GM19468 (cell line): ENCODE data around the gene JAKMIP2.

Experiments used
- ATAC-seq: cut with Tn5 transposase; IDR thresholded peaks from one replicate; pipeline ENCODE4 v1.9.1; 2021; ENCODE audit warnings: mild to moderate bottlenecking, moderate library complexity, moderate number of reproducible peaks; ENCODE audit not compliant: unreplicated experiment; ENCODE audit errors: extremely low read depth

JAKMIP2 gene

DNA sequence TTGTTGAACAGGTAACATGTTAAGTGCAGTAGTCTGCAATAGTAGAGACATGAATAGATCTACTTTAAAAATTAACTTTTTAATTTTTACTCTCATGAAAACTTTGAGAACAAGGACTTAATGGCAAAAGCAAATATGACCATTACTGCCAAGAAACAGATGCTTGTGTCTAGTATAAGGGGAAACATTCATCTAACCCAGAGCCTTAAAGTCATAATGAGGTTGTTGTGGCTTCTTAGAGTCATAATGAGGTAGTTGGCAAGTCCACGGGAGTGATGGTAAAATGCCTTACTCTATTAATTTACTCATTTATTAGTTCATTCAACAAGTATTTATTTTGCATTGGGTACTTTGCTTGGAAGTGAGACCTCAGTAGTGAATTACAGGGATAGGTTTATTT lies 71.5 kb downstream of the JAKMIP2 start:
- ATAC-seq, result no peak

DNA sequence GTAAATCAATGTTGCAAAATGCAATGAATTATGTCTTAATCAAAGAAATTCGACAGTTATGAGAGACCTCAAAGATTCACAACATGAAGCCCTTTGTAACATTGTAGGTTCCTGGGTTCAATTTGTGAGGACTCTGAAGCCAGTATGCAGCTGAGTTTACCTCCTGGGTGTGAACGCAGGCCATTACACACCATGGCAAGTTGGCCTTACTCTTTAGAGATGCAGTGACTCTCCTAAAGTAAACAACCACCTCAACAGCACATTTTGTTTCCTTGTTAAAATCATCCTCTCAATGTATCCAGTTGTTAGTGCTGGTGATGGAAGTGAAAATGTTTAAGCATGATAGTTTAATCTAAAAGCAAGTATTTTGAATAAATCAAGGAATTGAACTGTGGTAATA lies 73.8 kb downstream of the JAKMIP2 start:
- ATAC-seq, result no peak

DNA sequence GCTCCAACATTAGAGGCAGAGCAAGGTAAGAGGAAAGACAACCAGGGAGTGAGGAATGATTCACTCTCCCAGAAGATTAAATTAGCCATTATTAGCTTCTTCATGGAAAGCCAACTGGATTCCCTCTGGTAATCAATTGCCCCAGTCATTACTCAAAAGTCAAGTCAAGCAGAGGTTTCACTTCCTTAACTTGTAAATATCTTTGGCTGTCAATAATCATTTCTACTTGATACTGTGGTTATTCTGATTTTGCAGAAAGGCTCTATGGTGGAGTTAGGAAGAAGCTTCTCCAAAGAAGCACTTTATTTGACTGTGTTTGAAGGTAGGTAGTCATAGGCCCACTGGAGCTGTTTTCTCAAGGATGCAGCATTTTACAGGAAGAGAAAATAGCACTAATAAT lies 78.0 kb downstream of the JAKMIP2 start:
- peak; percentile 39 for ATAC-seq

DNA sequence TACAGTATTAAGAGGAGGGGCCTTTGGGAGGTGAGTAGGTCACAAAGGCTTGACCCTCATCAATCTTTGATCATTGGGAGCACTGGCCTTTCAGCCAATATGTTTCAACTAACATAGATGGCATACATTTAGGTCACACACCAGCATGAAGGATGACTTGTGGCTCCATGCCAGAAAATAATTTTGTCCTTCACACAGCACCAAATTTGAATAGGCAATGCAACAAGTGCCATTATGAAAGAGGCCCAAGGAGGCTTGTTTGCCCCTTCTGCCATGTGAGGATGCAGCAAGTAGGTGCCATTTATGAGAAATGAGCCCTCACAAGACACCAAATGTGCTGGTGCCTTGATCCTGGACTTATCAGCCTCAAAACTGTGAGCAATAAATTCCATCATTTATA lies 81.1 kb downstream of the JAKMIP2 start:
- ATAC-seq, result no peak

DNA sequence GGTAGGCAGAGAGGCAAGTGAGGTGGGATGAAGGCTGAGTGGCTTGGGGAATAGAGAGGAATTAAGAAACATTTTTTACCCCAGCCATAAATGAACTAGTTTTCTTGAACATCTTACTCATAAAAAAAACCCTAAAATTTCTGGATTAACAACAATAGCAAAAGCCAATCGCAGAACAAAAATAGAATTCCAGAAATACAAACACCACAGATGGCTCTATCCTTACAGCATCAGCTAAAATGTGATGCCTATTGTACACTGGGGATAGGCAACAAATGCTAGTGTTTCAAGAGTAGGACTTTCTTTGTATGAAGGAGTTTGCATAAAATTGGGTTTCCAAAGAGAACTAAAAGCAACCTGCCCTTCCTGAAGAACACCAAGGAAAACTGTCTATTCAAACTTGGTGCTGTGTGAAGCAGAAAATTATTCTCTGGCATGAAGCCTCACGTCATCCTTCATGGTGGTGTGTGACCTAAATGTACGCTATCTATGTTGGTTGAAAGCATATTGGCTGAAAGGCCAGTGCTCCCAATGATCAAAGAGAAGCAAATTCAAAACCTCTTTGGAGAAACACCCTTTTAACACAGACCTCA lies 82.9 kb downstream of the JAKMIP2 start:
- no peak for ATAC-seq

DNA sequence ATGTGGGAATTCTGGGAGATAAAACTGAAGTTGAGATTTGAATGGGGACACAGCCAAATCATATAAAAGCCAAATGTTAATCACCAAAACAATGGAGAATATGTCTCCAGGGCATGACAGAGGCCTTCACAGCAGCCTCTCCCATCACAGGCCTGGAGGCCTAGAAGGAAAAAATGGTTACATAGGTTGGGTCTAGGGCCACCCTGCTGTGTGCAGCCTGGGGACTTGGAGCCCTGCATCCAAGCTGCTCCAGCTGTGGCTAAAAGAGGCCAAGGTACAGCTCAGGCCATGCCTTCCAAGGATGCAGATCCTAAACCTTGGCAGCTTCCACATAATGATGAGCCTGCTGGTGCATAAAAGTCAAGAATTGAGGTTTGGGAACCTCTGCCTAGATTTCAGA lies 85.1 kb downstream of the JAKMIP2 start:
- no peak for ATAC-seq

DNA sequence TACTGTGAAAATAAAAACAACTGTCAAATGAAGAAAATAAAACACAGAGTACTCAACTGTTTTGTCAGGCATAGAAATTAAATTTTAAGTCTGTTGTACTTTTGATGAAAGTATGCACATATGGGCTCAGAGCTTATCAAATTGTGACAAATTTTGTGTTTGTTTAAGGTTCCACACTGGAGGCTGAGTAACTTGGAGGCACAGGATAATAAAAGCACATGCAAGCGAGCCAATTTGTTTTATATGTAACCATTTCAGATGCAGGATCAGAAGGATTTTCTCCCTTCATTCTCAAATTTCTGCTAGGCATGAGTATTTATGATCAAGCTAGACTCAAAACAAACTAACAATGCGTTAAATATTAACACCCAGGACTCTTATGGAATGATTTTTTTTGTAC lies 87.8 kb downstream of the JAKMIP2 start:
- no peak for ATAC-seq

DNA sequence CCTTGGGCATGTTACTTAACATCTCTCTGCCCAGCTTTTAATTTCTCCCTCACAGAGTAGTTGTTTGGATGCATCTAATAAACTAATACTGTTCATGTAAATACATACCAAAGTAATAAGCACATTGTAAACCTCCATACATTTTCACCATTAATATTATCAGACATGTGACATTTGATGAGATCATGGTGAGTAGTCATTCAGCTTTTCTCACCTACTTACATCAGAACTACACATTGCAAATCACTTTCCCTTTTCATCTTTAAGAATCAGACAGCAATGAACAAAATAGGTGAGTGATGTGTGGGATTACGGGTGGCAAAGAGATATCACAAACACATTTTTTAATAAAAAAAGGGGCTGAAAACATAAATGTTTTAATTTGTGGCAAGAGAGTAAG lies 89.3 kb downstream of the JAKMIP2 start:
- no peak for ATAC-seq

DNA sequence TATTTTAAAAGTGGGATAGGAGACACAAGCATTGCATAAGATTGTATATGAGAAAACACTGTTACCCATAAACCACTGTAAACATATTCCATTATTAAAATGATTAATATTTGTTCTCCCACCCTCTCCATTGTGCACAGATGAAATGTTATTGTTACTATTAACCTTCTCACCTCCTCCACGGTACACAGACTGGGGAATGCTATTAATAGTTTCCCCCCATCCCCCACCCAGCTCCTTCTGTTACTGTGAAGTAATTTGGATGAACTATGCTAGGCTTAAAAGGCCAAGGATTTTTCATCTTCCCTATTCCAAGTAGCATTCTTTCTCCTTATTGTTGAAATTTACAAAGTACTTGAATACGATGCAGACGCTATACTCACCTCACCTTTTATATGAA lies 91.4 kb downstream of the JAKMIP2 start:
- no peak for ATAC-seq

DNA sequence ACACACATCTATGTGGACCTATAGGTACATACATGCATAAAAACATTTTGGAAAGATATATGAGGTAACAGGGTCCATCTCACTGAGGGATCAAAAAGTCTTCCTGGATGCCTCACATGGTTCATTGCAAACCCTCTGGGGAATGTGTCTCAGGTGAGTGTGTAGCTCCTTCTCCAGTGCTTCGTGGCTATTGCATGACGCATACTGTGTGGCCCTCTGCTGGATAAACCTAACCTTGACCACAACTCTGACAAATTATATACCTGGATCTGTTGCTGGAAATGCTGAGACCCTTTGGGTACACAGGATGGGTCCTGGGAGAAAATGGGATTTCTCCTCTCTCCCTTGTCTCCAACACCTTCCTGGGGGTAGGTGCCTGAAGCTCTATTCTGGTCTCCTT lies 91.9 kb downstream of the JAKMIP2 start:
- ATAC-seq, result no peak

DNA sequence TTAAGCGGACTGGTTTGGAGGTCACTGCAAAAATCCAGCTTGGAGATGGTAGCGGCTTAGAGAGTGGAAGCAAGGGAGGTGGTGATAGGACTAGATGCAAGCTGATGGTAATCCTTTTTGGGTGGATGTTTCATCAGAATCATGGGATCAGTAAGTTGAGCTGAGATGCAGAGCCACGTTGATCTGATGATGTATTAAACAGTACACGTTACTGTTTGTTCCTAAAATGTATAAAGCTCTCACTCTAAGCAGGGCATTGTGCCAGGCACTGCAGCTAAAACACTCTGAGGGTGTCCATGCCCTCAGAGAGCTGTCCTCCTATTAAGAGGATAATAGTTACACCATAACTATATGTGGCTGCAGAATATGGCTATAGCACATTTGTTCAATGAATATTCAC lies 93.1 kb downstream of the JAKMIP2 start:
- ATAC-seq, result no peak

DNA sequence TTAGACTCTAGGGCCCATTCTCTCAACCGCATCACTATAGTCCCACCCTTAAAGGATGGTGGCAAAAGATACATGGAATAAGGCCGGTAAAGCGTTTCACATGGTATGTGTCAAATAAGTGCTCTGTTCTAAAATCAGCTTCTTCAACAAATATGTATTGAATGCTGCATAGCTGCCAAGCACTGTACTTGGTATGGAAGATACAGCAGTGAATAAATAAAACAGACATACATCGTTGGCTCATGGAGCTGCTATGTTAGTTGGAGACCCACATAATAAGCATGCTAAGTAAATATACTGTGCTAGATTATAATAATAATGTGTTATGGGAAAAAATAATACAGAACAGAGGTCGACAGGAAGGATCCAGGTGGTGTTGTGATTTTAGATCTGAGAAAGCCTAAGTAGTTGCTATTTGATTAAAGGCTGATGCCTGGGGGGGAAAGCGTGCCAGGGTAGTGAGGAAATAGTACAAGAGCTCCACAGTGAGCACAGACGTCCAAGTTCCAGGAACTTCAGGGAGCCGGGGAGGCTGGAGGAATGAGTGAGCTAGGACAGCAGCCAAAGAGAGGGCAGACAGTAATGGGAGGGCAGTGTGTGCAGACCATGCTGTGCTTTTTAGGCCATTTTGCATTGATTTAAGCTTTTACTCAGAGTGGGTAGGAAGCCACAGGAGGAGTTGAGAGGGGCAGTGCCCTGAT lies 93.7 kb downstream of the JAKMIP2 start:
- no peak for ATAC-seq

DNA sequence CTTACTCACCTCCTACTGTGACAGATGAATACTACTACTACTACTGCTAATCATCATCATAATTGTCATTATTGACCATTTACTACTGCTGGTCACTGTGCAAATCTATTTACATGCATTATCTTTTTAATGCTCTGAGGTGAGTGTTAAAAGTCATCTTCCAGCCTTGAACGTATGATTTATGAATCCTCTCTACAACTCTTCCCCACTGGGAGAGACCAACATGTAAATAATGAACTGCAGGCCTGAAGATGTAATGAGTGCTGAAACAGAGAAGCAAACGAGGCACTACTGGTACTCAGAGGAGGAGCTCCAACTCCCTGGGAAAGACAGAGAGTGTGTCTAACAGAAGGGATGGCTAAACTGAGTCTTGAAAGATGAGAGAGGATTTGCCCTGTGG lies 95.4 kb downstream of the JAKMIP2 start:
- no peak for ATAC-seq

DNA sequence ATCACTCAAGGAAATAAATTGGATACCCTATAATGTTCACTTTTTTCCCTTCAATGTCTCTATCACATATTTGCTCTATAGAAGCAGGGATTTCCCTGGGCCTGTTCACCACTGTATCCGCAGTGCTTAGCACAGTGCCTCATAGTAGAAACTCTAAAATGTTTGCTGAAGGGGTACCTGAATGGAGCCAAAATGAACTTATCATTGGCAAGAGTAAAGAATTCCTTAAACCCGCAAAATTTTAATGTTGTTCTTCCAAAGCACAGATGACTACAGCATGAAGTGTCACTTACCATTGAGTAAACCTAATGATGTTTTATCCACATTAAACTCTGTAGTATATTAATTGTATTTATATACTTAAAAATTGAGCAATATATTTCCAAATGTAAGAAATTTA lies 96.1 kb downstream of the JAKMIP2 start:
- ATAC-seq, result no peak

DNA sequence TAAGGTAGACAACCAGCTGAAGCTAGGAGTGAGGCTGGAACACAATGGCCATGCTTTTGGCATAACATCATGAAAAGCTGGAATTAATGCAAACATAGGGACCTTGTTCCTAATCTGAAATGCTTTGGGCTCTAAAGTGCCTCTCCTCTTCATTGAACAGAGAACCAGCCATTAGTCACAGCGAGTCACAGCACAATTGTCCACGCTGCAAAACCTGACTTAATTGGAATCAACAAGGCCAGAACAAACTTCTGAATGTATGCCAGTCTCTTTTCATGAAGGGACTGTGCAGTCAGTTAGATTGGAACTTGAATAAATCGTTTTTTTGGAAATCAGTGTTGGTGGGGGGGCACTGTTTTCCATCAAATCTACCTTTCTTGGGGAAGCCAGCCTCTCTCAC lies 96.5 kb downstream of the JAKMIP2 start:
- no peak for ATAC-seq

DNA sequence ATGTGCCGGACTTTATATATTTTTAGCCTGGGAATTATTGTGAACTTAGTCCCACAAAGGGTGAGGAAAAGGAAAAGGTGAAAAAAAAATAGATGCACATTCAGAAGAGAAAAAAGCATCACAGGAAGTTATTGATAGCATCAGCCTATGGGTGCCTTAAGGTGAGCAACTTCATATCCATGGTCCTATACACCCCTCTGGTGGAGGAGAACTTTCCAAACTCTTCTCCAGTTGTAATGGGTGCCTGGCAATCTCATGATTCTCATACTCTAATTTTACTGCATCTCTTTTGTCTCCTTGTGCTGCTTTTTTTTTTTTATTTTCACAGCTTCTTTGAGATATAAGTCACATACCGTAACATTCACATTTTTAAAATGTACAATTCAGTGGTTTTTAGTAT lies 107.4 kb downstream of the JAKMIP2 start:
- no peak for ATAC-seq

DNA sequence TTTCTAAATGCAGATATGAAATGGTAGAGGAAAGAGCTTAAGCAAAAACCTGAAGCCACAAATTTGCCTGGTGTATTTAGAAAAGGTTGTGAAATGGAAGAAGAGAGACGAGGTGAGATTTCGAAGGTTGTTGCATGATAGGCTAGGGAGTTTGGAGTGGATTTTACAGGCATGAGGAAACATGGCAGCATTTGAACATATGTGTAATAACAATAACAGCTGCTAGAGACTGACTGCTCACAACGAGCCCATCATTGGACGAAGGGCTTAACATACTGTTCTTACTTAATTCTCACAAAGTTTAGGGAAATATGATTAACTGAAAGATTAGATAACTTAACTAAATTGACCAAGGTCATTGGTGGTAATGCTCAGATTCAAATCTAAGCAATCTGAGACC lies 108.1 kb downstream of the JAKMIP2 start:
- ATAC-seq, result no peak

DNA sequence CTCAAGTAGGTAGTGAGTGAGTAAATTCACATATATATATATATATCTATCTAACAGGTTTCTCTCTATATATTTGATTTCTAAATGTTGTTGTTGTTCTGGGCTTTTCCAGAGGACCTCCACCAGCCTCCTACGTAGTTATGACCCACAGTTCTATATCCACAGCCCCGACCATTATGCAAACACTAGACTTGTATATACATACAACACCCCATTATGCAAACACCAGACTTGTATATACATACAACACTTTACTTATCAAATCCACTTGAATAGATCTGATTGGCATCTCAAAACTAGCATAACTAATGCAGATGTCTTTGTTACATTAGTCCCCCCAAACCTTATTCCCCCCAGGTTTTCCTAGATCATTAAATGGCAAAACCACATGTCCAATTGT lies 108.7 kb downstream of the JAKMIP2 start:
- ATAC-seq, result no peak

DNA sequence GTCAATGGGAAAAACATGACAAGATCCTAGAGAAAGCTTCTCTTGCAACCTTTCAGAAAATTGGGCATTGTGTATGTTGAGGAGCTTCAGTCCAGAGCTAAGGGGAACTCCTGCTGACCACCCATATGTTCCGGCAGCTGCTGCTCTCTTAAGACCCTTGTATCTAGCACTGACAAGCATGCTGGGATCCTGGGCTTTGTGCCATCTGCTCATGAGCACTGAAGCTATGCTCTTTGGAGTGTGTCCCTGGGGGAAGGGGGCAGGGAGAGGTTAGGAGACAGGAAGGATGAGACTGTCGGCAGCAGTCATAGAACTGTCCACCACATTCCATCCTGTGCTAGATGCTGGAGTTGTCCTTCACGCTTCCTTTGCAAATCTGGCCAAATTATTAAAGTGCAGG lies 109.3 kb downstream of the JAKMIP2 start:
- no peak for ATAC-seq

DNA sequence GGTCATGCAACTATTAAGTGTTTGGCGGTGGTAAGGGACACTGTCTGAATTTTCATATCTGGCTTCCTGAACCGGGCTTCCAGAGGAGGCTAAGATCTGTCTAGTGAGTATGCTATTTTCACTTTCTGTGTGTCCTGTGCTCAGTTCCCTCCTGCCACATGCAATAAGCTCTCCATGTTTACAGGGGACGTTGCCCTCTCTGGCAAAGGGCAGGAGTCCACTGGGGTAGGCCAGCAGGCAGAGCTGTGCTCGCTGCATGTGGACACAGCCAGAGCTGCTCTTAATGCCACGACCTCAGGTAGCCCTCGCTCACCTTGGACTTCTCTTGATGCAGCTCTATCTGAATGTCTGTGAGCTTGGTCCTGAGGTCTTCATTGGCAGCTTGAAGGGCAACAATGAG lies 111.2 kb downstream of the JAKMIP2 start:
- no peak for ATAC-seq

DNA sequence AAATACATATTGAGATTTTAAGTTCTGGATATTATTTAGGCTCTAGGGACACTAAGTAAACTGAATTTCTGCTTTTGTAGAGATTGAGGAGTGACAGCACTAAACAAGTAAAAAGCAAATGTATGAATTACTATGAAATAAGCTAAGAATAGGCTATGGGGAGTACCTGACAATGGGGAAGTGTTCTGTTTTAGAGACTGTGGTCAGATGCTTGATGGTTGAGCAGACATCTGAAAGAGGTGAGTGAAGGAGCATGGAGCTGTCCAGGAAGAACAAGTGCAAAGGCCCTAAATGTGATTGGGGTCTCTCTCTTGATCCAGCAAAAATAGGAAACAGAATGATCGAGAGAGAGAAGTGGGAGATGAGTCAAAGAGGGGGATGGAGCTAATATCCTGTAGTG lies 111.7 kb downstream of the JAKMIP2 start:
- no peak for ATAC-seq

DNA sequence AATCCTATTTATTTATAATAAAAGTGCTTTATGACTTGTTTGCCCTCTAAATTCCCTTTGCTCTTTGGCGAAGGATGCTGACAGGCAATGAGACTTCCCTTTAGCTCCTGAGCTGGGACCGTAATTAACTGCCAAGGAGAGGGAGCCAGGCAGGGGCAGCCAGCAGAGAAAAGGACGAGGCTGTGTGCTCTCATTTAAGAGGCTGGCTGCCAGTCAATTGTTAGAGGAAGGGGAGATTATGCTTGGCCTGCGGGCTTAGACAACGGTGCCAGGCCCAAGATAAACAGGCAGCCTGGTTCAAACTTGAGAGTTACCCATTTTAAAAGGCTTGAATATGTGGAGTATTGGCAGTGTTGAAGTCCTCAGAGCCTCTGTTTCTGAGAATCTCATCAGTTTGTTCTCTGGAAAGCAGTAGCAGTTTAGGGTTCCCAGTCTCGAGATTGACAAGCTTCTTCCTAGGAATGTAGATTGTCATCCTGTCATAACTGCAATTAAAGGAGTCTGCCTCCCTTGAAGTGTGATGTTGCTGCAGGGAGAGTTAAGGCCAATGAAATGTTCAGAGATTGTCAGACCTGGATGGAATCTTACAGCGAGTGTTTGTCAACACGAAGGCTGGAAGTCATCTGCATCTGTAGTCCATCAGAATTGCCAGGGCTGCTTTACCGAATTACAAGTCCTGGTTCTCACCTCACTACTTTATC lies 113.2 kb downstream of the JAKMIP2 start:
- ATAC-seq, result no peak
